GM18873 (cell line): ENCODE results near the gene GALNT18.

ENCODE experiments used
- ATAC-seq: cut with Tn5 transposase; IDR thresholded peaks from one replicate; pipeline ENCODE4 v1.9.1; 2021; ENCODE audit warnings: mild to moderate bottlenecking, moderate library complexity, moderate number of reproducible peaks; ENCODE audit not compliant: unreplicated experiment, low FRiP score

Gene GALNT18

GRCh38 chr11:11589437-11589836, 32.4 kb downstream of the GALNT18 start:
- no peak for ATAC-seq

- ATAC-seq: no peak
These were observed 32.9 kb downstream of the GALNT18 start for GRCh38 chr11:11588891-11589290.

GRCh38 chr11:11588243-11588642, 33.6 kb downstream of the GALNT18 start:
- ATAC-seq: no peak

GRCh38 chr11:11587122-11587521, 34.7 kb downstream of the GALNT18 start:
- ATAC-seq: no peak

- no peak for ATAC-seq
These were observed 35.3 kb downstream of the GALNT18 start for GRCh38 chr11:11586465-11586864.

GRCh38 chr11:11584937-11585336, 36.9 kb downstream of the GALNT18 start:
- ATAC-seq: no peak

GRCh38 chr11:11584530-11584810, 37.3 kb downstream of the GALNT18 start:
- ATAC-seq: no peak

- ATAC-seq: no peak
These were observed 37.8 kb downstream of the GALNT18 start for GRCh38 chr11:11583801-11584529.

- no peak for ATAC-seq
These were observed 39.6 kb downstream of the GALNT18 start for GRCh38 chr11:11582011-11582701.

GRCh38 chr11:11581481-11581880, 40.3 kb downstream of the GALNT18 start:
- ATAC-seq: no peak

- no peak for ATAC-seq
These were observed 40.9 kb downstream of the GALNT18 start for GRCh38 chr11:11580841-11581411.

- ATAC-seq: no peak
These were observed 41.8 kb downstream of the GALNT18 start for GRCh38 chr11:11580012-11580411.

- no peak for ATAC-seq
These were observed 42.5 kb downstream of the GALNT18 start for GRCh38 chr11:11579012-11579988.

- no peak for ATAC-seq
These were observed 43.6 kb downstream of the GALNT18 start for GRCh38 chr11:11577932-11578911.

- ATAC-seq: no peak
These were observed 44.5 kb downstream of the GALNT18 start for GRCh38 chr11:11577251-11577855.

- no peak for ATAC-seq
These were observed 47.2 kb downstream of the GALNT18 start for GRCh38 chr11:11574373-11575287.

GRCh38 chr11:11572386-11572785, 49.4 kb downstream of the GALNT18 start:
- no peak for ATAC-seq

- no peak for ATAC-seq
These were observed 49.9 kb downstream of the GALNT18 start for GRCh38 chr11:11571893-11572292.
